HPDE6-E6E7 (cell line): ENCODE data around the gene SPINK4.

ENCODE experiments used
- DNase-seq: peaks from one replicate; pipeline ENCODE4 v3.0.0; 2011; ENCODE audit warnings: missing footprints; ENCODE audit errors: extremely low spot score

Gene SPINK4

DNA sequence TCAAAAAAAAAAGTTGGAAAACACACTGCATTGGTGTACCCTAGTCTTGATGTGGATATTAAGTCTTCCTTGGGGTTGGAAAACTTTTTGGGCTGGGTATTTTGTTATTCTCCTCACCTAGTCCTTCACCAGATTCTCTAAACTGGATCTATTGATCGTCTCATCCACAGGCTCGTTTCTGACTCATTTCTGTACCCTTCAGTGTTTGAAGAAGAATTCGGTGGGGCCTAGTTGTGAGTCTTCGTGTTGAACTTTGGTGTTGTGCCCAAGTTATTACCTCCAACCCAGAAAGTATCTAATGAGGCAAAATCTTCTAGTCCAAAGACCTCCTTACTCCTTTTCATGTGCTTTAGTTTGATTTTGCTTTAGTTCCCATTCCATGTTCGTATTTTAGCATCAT lies 51.9 kb downstream of the SPINK4 start:
- no peak for DNase-seq

DNA sequence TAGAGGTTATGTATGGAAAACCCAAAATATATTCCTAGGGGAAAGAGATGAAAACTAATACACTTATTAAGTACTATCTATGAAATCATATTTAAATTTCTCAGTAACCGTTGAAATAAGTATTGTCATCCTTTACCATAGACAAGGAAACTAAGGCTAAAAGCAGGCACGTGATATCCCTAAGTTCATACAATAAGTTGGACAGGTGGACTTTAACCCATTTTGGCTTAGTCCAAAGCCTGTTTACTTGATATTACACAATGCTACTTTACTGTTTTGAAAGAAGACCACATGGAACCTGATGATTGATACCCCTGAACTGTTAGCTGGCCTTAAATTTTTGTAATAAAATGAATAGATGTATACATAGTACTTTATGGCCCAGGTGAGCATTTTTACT lies 53.8 kb downstream of the SPINK4 start:
- no peak for DNase-seq

DNA sequence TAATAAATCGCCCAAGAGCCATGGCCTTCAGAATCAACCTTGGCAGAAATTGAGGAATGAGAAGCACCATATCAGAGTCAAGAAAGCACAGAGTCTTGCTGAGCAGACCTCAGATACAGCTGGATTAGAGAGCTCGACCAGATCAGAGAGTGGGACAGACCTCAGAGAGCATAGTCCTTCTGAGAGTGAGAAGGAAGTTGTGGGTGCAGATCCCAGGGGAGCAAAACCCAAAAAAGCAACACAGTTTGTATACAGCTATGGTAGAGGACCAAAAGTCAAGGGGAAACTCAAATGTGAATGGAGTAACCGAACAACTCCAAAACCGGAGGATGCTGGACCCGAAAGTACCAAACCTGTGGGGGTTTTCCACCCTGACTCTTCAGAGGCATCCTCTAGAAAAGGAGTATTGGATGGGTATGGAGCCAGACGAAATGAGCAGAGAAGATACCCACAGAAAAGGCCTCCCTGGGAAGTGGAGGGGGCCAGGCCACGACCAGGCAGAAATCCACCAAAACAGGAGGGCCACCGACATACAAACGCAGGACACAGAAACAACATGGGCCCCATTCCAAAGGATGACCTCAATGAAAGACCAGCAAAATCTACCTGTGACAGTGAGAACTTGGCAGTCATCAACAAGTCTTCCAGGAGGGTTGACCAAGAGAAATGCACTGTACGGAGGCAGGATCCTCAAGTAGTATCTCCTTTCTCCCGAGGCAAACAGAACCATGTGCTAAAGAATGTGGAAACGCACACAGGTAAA lies 54.9 kb downstream of the SPINK4 start:
- no peak for DNase-seq

DNA sequence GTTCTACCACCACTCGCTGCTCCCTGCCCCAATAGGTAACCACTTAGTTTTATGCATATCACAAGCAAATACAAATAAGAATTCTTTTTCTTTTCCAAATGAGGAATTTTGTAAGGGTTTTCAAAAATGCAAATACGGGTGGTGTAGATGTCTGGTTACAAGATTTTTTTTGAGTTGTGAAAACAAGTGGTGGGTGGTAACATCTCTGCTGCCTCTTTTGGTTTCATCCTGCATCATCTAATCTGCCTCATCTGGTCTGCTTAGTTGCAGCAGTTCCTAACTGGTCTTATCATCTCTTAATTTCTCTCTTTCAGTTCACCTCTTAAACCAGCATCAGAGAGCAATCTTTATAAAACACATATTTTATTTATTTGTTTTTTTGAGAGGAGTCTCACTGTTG lies 55.6 kb downstream of the SPINK4 start:
- no peak for DNase-seq

DNA sequence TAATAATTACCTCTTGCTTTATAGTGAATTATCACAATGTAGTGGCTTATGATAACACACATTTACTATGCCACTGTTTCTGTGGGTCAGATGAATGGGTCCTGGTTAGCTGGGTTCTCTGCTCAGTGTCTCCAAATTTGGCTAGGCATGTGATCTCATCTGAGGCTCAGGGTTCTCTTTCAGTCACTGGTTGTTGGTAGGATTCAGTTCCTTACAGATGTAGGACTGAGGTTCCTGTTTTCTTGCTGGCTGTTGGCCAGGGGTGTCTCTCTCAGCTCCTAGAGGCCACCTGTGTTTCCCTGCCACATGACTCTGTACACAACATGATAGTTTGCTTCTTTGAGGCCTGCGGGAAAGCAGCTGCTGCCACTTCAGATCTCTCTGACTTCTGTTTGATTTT lies 57.5 kb downstream of the SPINK4 start:
- DNase-seq: no peak
